Pulmonary artery endothelial cell (primary cell): ENCODE results near the gene CMSS1. TPM values are rescaled to one million over a fixed set of nuclear protein-coding genes. Genes with fewer than 3 reads are reported as not detected.
"Not testable (repeated sequence)": the region's sequence is repeated elsewhere in the genome, so short reads cannot be mapped to it uniquely, and the experiment has no call there.

ENCODE experiments used
- DNase-seq: peaks from one replicate; pipeline ENCODE4 v3.0.0-alpha.2; 2011; ENCODE audit warnings: low read depth, low spot score
- total RNA-seq: library from RNA; depleted of rRNA; stranded (reverse); fragments of >200 nt; gene quantifications from 2 replicates; pipeline ENCODE4 v1.2.3, GENCODE V29; 2014

The CMSS1 gene
- total RNA-seq, 1 donor from 2014 or later, result 15.0 TPM

DNA sequence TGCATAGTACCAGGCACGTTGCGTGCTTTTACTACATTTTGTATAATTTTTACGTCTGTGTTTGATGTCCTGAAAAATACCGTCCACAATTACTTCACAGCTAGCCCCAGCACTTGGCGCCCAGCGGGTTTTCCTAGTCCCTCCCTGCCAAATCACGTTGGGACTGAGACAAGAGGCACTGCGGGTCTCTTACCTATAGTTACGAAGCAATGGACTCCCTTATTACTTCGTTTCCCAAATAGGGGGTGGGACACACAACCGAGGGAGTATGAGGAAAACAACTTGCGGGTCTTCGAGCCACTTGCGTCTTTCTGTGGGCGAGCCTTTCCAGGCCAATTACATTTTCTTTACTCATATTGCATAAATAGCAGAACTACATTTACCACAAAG, 620 bp upstream of the CMSS1 start:
- DNase-seq, result no peak

DNA sequence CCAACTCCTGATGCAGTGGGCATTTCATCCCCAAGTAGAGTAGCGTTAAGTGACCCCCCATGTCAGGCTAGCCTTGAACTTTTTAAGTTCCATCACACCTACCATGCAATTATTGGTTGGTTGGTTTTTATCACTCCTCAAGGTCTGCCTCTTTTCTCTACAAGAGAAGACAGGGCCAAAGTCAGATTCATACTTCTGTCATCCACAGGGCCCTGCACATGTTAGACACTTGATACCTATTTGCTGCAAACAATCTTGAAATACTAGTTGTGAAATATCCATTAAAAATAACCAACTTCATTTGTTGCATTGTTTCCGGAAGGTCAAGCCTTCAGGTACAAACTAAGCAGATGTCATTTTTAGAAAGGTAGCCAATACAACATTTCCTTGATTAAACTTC, 1.2 kb downstream of the CMSS1 start:
- DNase-seq, result no peak

DNA sequence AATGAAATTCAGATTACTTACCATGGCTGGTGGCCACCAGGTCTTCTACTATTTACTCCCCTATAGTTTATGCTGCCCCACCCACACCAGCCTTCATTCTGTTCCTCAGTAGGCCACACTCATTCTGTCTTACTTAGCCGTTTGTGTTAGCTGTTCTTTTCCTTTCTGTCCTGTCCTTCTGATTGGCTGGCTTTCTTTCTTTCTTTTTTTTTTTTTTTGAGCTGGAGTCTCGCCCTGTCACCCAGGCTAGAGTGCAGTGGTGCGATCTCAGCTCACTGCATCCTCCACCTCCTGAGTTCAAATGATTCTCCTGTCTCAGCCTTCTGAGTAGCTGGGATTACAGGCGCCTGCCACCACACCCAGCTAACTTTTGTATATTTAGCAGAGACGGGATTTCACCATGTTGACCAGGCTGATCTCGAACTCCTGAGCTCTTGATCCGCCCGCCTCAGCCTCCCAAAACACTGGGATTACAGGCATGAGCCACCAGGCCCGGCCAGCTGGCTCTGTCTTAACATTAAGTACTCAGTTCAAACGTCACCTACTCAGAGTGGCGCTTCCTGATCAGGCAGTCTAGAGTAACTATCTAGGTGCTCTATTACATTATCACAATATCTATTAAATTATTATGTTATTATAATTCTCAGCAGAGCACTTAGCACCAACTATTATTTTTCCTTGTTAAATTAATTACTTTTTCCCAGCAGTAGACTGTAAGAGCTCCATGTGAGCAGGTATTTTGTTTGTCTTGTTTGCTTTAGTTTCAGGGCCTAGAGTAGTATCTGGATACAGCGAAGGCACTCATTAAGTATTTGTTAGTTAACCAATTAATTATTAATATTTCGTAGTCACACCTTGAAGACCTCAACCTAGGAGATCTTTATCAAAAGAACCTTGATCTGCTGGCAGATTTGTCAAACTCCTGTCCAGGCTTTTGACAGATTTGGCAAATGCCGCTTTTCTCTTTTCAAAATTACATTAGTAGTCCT, 6.4 kb downstream of the CMSS1 start:
- DNase-seq, result no peak

- peak; percentile 37 for DNase-seq
Measured at GRCh38 chr3:99825004-99825640, 7.5 kb downstream of the CMSS1 start.

- DNase-seq, result no peak
Measured at GRCh38 chr3:99829844-99830243, 12.2 kb downstream of the CMSS1 start.

DNA sequence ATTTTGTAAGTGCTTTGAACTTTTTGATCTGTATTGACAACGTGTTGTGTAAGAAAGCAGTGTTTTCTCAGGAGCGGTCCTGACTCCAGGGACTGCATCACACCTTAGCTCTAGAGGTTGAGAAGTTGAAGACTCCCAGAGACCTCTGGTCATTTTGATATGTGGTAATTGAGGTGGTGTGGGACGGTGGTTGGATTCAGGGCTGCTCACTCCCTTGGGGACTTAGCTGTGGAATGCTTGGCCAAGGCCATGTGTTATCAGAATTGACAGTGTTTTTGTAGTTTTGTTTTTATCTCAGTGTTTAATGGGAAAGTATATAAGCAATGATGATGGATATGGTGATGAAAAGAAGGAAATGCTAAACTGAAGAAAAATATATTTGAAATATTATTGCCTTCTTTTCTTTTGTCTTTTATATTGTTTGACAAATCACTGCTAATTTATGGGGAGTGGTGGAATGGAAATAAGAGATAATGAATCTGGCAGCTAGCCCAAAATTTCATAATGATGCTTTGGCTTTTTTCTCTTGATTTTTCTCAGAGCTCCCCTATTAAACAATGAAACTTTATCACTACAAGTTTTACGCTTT, 16.0 kb downstream of the CMSS1 start:
- no peak for DNase-seq

- DNase-seq, result no peak
Measured at GRCh38 chr3:99834211-99834957, 16.7 kb downstream of the CMSS1 start.

- DNase-seq, result peak; percentile 70
Measured at GRCh38 chr3:99836681-99837080, 19.0 kb downstream of the CMSS1 start.

GRCh38 chr3:99837715-99838114, 20.1 kb downstream of the CMSS1 start:
- DNase-seq, result no peak

DNA sequence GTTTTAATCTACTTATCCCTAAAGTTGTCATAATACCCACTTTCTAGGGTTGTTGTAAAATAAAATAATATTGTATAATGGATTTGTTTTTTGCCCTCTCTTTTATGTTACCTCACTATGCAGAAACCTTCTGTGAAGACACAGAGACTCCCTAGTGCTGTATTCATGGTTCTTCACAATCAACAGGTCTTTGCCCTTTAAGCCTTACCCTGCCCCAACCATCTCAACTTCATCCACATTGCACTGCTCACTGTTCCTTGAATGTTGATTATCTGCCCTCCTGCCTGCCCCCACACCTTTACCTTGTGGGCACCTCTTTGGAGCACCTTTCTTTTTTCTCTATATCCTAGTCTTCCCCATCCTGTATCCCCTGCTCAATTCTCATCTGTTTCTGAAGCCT, 21.1 kb downstream of the CMSS1 start:
- no peak for DNase-seq

DNA sequence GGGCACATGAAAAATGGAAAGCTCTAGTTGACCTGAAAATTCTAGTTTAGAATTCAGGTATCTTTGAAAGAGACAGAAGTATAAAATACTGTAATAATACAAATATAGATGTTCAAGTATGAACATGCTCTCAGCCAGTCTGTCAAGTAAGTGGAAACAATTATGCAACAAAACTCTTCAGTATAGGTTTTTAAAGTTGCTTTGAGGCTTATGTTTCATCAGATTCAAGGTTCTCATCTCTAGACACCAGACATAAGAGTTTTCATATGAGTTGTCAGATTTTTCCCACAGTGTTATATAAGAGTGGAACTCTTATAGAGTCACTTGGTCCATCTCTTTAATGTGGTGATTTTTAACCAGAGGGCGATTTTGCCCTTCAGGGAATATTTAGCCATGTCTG, 22.0 kb downstream of the CMSS1 start:
- DNase-seq, result no peak

- not testable (repeated sequence) for DNase-seq
Measured at GRCh38 chr3:99841949-99842348, 24.3 kb downstream of the CMSS1 start.

DNA sequence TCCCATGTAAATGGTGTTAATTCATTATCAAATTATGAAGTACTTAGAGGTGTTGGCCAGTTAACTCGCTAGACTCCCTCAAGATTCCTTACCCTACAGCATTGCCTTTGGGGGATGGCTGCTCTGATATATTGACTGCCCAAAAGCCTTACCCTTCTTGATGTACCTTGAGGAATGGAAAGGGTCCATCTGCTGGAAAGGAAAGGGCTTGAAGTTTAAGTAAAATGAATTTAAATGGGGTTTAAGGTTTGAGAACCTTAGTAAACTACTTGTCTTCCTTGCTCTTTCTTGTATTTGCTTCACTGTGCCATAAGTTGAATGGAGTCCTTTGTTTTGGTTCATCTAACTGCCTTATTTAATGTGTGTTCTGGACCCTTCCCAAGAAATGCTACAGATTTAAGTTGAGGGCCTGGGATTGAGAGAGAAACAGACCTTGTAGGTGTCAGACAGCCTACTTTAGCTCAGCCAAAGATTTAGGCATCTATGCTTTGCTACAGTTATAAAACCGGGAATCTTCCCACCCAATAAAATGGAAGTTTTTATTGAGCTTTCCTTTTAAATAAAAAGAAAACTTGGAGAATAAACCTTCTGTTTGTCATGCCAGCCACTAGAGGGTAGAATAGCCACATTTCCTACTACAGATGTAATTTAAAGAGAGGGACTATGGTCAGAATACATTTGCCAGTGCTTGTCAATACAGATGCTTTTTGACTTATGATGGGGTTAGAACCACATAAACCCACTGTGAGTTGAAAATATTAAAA, 25.3 kb downstream of the CMSS1 start:
- DNase-seq, result peak; percentile 24

DNA sequence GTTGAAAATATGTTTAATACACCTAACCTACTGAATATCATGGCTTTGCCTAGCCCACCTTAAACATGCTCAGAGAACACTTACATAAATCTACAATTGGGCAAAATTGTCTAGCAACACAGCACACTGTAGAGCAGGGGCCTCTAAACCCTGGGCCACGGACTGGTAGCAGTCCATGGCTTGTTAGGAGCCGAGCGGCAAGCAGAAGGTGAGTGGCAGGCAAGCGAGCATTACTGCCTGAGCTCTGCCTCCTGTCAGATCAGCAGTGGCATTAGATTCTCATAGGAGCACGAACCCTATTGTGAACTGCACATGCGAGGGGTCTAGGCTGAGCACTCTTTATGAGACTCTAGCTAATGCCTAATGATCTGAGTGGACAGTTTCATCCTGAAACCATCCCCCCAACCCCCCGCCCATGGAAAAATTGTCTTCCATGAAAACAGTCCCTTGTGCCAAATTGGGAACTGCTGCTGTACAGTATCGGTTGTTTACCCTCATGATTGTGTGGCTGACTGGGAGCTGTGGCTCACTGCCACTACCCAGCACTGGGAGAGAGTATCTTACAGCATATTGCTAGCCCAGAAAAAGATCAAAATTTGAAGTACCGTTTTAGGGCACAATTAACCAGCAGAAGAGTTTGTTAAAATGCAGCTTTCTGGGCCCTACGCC, 26.1 kb downstream of the CMSS1 start:
- DNase-seq, result no peak

GRCh38 chr3:99845331-99845730, 27.7 kb downstream of the CMSS1 start:
- no peak for DNase-seq

GRCh38 chr3:99845999-99846398, 28.3 kb downstream of the CMSS1 start:
- no peak for DNase-seq

GRCh38 chr3:99846477-99847160, 29.0 kb downstream of the CMSS1 start:
- DNase-seq, result no peak

- DNase-seq, result no peak
Measured at GRCh38 chr3:99848433-99848832, 30.8 kb downstream of the CMSS1 start.

DNA sequence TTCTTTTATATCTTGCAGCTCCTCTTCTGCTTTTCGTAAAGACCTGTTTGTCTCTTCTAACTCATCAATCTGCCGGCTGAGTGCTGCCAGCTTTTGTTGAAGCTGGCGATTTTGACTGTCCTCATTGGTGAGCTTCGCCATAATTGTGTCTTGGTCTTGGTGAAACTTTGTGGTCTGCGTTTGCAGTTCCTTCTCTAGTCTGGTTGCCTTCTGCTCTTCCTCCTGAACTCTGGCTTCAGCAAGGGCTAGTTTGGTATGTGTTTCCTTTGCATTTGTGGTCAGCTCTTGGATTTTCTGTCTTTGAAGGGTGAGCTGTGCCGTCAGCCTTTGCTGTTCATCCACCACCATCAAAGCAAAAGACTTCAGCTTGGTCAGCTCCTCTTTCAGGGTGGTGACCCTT, 32.9 kb downstream of the CMSS1 start:
- DNase-seq, result no peak

DNA sequence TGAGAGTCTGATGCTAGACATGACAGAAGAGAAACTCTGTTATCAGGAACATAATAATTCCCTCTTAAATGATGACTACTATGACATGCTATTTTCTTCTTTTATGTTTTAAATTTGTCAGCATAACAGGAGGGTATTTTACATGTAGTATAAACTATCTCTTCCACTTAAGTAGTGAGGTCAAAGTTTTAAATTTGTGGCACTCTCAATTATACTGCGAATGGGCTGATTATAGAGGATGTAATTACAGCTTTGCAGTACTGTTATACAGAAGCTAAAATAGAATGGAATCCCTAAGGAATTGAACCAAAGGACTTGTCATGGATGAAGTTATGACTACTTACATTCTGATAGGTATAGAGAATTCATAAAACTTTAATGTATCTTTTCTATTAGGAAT, 34.3 kb downstream of the CMSS1 start:
- no peak for DNase-seq
